ENCODE data around the gene DMRTC2. TPM values are rescaled to one million over a fixed set of nuclear protein-coding genes. Genes with fewer than 3 reads are reported as not detected.
A peak's percentile ranks its signal among the peaks of the same experiment; 100 is the strongest.

DMRTC2 gene
- total and polyA plus RNA-seq, 7 experiments from 2014 or later, result 0.12 TPM; not detected in 6

GRCh38 chr19:41811981-41812380, 32.9 kb upstream of the DMRTC2 start:
- DNase-seq (no peak), ATAC-seq (no peak)
- ChIA-PET POLR2A (no interaction called here), CTCF (interaction anchor here (0.6 kb wide), 1 partner anchor 185 kb away, joined by 3 read pairs; no protein-coding TSS in a partner anchor)
- Histone ChIP-seq H3K36me3 (ENCODE audit: control insufficient read depth in 2 of 3, insufficient read depth in 3 of 3, low read length in 3 of 3) (no peaks in the 10 kb centered on the region), H3K27me3 (ENCODE audit: control insufficient read depth in 2 of 2, insufficient read depth in 2 of 2, low read length in 2 of 2) (no peaks in the 10 kb centered on the region), H3K4me1 (ENCODE audit: control insufficient read depth in 2 of 2, insufficient read depth in 2 of 2, low read length in 2 of 2) (no peaks in the 10 kb centered on the region), H3K27ac (ENCODE audit: low read depth, low read length) (no peak overlapping the region), H3K4me3 (ENCODE audit: low read length) (no peak overlapping the region), H3K9me3 (ENCODE audit: control insufficient read depth in 2 of 3, low read length in 3 of 3) (no peaks in the 10 kb centered on the region)
- intact Hi-C loops (cut with micrococcal nuclease), result no loop called here
- Mint-ChIP-seq H3K27ac (peak overlapping the region in 1 of 9 donors; percentile 3), H3K27me3 (peaks cover 0 to 8% (median 4%) of the 10 kb centered on the region in 5 donors), H3K36me3 (no peaks in the 10 kb centered on the region), H3K4me1 (peaks cover 9 to 20% (median 13%) of the 10 kb centered on the region in 7 donors), H3K9me3 (no peaks in the 10 kb centered on the region), H3K4me3 (no peak overlapping the region)

GRCh38 chr19:41813911-41814310, 30.9 kb upstream of the DMRTC2 start:
- Histone ChIP-seq H3K4me1 (ENCODE audit: control insufficient read depth in 2 of 2, insufficient read depth in 2 of 2, low read length in 2 of 2) (no peaks in the 10 kb centered on the region), H3K36me3 (ENCODE audit: control insufficient read depth in 2 of 3, insufficient read depth in 3 of 3, low read length in 3 of 3) (no peaks in the 10 kb centered on the region), H3K27ac (ENCODE audit: low read depth, low read length) (no peak overlapping the region), H3K9me3 (ENCODE audit: control insufficient read depth in 2 of 3, low read length in 3 of 3) (no peaks in the 10 kb centered on the region), H3K4me3 (ENCODE audit: low read length) (no peak overlapping the region), H3K27me3 (ENCODE audit: control insufficient read depth in 2 of 2, insufficient read depth in 2 of 2, low read length in 2 of 2) (no peaks in the 10 kb centered on the region)
- Mint-ChIP-seq H3K36me3 (no peaks in the 10 kb centered on the region), H3K27me3 (peaks cover 0 to 11% (median 0%) of the 10 kb centered on the region in 5 donors), H3K4me1 (peaks cover 8 to 16% (median 13%) of the 10 kb centered on the region in 7 donors), H3K4me3 (no peak overlapping the region), H3K9me3 (no peaks in the 10 kb centered on the region), H3K27ac (no peak overlapping the region)
- ATAC-seq (no peak), DNase-seq (no peak)
- ChIA-PET POLR2A (interaction anchor here (0.6 kb wide), 1 partner anchor 23 kb away, joined by 5 read pairs; no protein-coding TSS in a partner anchor), CTCF (interaction anchor here (0.5 kb wide), 1 partner anchor 672 kb away, joined by 4 read pairs; no protein-coding TSS in a partner anchor)
- intact Hi-C loops (cut with micrococcal nuclease), result no loop called here

- H3K4me3 ChIP-seq (ENCODE audit: low read length), result no peak overlapping the region
- ChIA-PET POLR2A (interaction anchor here (0.5 kb wide), 1 partner anchor 292 kb away, joined by 3 read pairs; no protein-coding TSS in a partner anchor), CTCF (no interaction called here)
- H3K9me3 ChIP-seq (ENCODE audit: control insufficient read depth in 2 of 3, low read length in 3 of 3), result no peaks in the 10 kb centered on the region
- H3K27me3 ChIP-seq (ENCODE audit: control insufficient read depth in 2 of 2, insufficient read depth in 2 of 2, low read length in 2 of 2), result no peaks in the 10 kb centered on the region
- ATAC-seq (no peak), DNase-seq (no peak)
- Mint-ChIP-seq H3K4me1 (peaks cover 5 to 16% (median 13%) of the 10 kb centered on the region in 7 donors), H3K27ac (peak overlapping the region in 1 of 9 donors; percentile 55), H3K4me3 (no peak overlapping the region), H3K27me3 (peaks cover 0 to 14% (median 0%) of the 10 kb centered on the region in 5 donors), H3K9me3 (no peaks in the 10 kb centered on the region), H3K36me3 (no peaks in the 10 kb centered on the region)
- H3K36me3 ChIP-seq (ENCODE audit: control insufficient read depth in 2 of 3, insufficient read depth in 3 of 3, low read length in 3 of 3), result no peaks in the 10 kb centered on the region
- no peak overlapping the region for H3K27ac ChIP-seq (ENCODE audit: low read depth, low read length)
- no peaks in the 10 kb centered on the region for H3K4me1 ChIP-seq (ENCODE audit: control insufficient read depth in 2 of 2, insufficient read depth in 2 of 2, low read length in 2 of 2)
- intact Hi-C loops (cut with micrococcal nuclease), result no loop called here
Observed at GRCh38 chr19:41815301-41815700, 29.5 kb upstream of the DMRTC2 start.

- Mint-ChIP-seq H3K4me3 (no peak overlapping the region), H3K4me1 (peaks cover 5 to 22% (median 13%) of the 10 kb centered on the region in 7 donors), H3K36me3 (no peaks in the 10 kb centered on the region), H3K9me3 (no peaks in the 10 kb centered on the region), H3K27ac (no peak overlapping the region), H3K27me3 (peaks cover 5 to 26% (median 11%) of the 10 kb centered on the region in 5 donors)
- CTCF ChIA-PET, result interaction anchor here (1.0 kb wide), 1 partner anchor 25 kb away, joined by 3 read pairs; no protein-coding TSS in a partner anchor
- no peak overlapping the region for H3K27ac ChIP-seq (ENCODE audit: low read depth, low read length)
- H3K4me1 ChIP-seq (ENCODE audit: control insufficient read depth in 2 of 2, insufficient read depth in 2 of 2, low read length in 2 of 2), result no peaks in the 10 kb centered on the region
- H3K4me3 ChIP-seq (ENCODE audit: low read length), result no peak overlapping the region
- no peaks in the 10 kb centered on the region for H3K36me3 ChIP-seq (ENCODE audit: control insufficient read depth in 2 of 3, insufficient read depth in 3 of 3, low read length in 3 of 3)
- intact Hi-C loops (cut with micrococcal nuclease), result no loop called here
- DNase-seq (no peak), ATAC-seq (no peak)
- no peaks in the 10 kb centered on the region for H3K27me3 ChIP-seq (ENCODE audit: control insufficient read depth in 2 of 2, insufficient read depth in 2 of 2, low read length in 2 of 2)
- no peaks in the 10 kb centered on the region for H3K9me3 ChIP-seq (ENCODE audit: control insufficient read depth in 2 of 3, low read length in 3 of 3)
- POLR2A ChIA-PET, result no interaction called here
Observed at GRCh38 chr19:41816761-41817160, 28.1 kb upstream of the DMRTC2 start.

- Mint-ChIP-seq H3K27ac (no peak overlapping the region), H3K9me3 (no peaks in the 10 kb centered on the region), H3K4me1 (peaks cover 0 to 6% (median 0%) of the 10 kb centered on the region in 7 donors), H3K4me3 (no peak overlapping the region), H3K36me3 (no peaks in the 10 kb centered on the region), H3K27me3 (peaks cover 8 to 46% (median 17%) of the 10 kb centered on the region in 5 donors)
- POLR2A ChIA-PET, result interaction anchor here (1.2 kb wide), 1 partner anchor 28 kb away, joined by 5 read pairs; no protein-coding TSS in a partner anchor
- Histone ChIP-seq H3K9me3 (ENCODE audit: control insufficient read depth in 2 of 3, low read length in 3 of 3) (no peaks in the 10 kb centered on the region), H3K4me1 (ENCODE audit: control insufficient read depth in 2 of 2, insufficient read depth in 2 of 2, low read length in 2 of 2) (no peaks in the 10 kb centered on the region), H3K36me3 (ENCODE audit: control insufficient read depth in 2 of 3, insufficient read depth in 3 of 3, low read length in 3 of 3) (no peaks in the 10 kb centered on the region), H3K27ac (ENCODE audit: low read depth, low read length) (no peak overlapping the region), H3K4me3 (ENCODE audit: low read length) (no peak overlapping the region), H3K27me3 (ENCODE audit: control insufficient read depth in 2 of 2, insufficient read depth in 2 of 2, low read length in 2 of 2) (no peaks in the 10 kb centered on the region)
- DNase-seq (peak in 8 of 9 donors; percentile 41 to 68 (median 59)), ATAC-seq (peak; percentile 91)
- CTCF ChIA-PET, result interaction anchor here (0.8 to 4.5 kb wide), 7 partner anchors 15 to 68 kb away, joined by 3 to 28 read pairs (median 4); partner anchors contain the start of gene CEACAM3
- intact Hi-C loops (cut with micrococcal nuclease), result loop anchor here (1.0 to 2.0 kb wide), 3 partner anchors 28 to 68 kb away; no protein-coding TSS in a partner anchor
Observed at GRCh38 chr19:41821003-41821735, 23.7 kb upstream of the DMRTC2 start.

GRCh38 chr19:41837981-41838708, 6.7 kb upstream of the DMRTC2 start:
- peaks cover 0 to 45% (median 14%) of the 10 kb centered on the region in 5 donors for H3K27me3 Mint-ChIP-seq
- ChIA-PET POLR2A (interaction anchor here (0.7 kb wide), 1 partner anchor 91 kb away, joined by 3 read pairs; no protein-coding TSS in a partner anchor), CTCF (interaction anchor here (1.4 kb wide), 1 partner anchor 43 kb away, joined by 4 read pairs; no protein-coding TSS in a partner anchor)
- H3K4me1 Mint-ChIP-seq, result peaks cover 0 to 7% (median 0%) of the 10 kb centered on the region in 7 donors
- DNase-seq, result no peak
- H3K36me3 ChIP-seq (ENCODE audit: control insufficient read depth in 2 of 3, insufficient read depth in 3 of 3, low read length in 3 of 3), result no peaks in the 10 kb centered on the region
- intact Hi-C loops (cut with micrococcal nuclease), result loop anchor here in 1 of 2 donors (5.0 kb wide), 1 partner anchor 46 kb away; no protein-coding TSS in a partner anchor
- H3K4me3 ChIP-seq (ENCODE audit: low read length), result no peak overlapping the region
- no peaks in the 10 kb centered on the region for H3K4me1 ChIP-seq (ENCODE audit: control insufficient read depth in 2 of 2, insufficient read depth in 2 of 2, low read length in 2 of 2)
- H3K27me3 ChIP-seq (ENCODE audit: control insufficient read depth in 2 of 2, insufficient read depth in 2 of 2, low read length in 2 of 2), result no peaks in the 10 kb centered on the region
- no peaks in the 10 kb centered on the region for H3K9me3 ChIP-seq (ENCODE audit: control insufficient read depth in 2 of 3, low read length in 3 of 3)
- no peak overlapping the region for H3K27ac ChIP-seq (ENCODE audit: low read depth, low read length)
- no peaks in the 10 kb centered on the region for H3K36me3 Mint-ChIP-seq
- H3K9me3 Mint-ChIP-seq, result no peaks in the 10 kb centered on the region
- H3K27ac Mint-ChIP-seq, result no peak overlapping the region
- H3K4me3 Mint-ChIP-seq, result no peak overlapping the region
- ATAC-seq, result no peak
